H9 (cell line): Measurements from ENCODE around the gene USP35. TPM values are rescaled to one million over a fixed set of nuclear protein-coding genes. Genes with fewer than 3 reads are reported as not detected.

Experiments used
- DNase-seq: peaks from one replicate; pipeline ENCODE4 v3.0.0-alpha.2; 2017
- H2AFZ ChIP-seq: one replicate; pipeline ENCODE4 v1.6.1; 2013; ENCODE audit warnings: mild to moderate bottlenecking, low read length, control low read depth, moderate library complexity
- H2AK5ac ChIP-seq: 2 replicates; pipeline ENCODE4 v1.6.1; 2013; ENCODE audit warnings: low read length, control low read depth, mixed read lengths; ENCODE audit not compliant: insufficient read length
- H2BK120ac ChIP-seq: one replicate; pipeline ENCODE4 v1.6.1; 2013; ENCODE audit warnings: low read depth, mild to moderate bottlenecking, low read length, control low read depth, inconsistent platforms; ENCODE audit not compliant: poor library complexity, severe bottlenecking
- H2BK12ac ChIP-seq: 2 replicates; pipeline ENCODE4 v1.6.1; 2013; ENCODE audit warnings: low read length, control low read depth, mixed read lengths, low read depth; ENCODE audit not compliant: insufficient read length
- H2BK15ac ChIP-seq: 2 replicates; pipeline ENCODE4 v1.6.1; 2013; ENCODE audit warnings: low read depth, low read length, control low read depth
- H2BK20ac ChIP-seq: one replicate; pipeline ENCODE4 v1.6.1; 2013; ENCODE audit warnings: low read depth, mild to moderate bottlenecking, low read length, control low read depth, inconsistent platforms; ENCODE audit not compliant: poor library complexity, severe bottlenecking
- H2BK5ac ChIP-seq: 2 replicates; pipeline ENCODE4 v1.6.1; 2013; ENCODE audit warnings: low read length, control low read depth, mixed read lengths; ENCODE audit not compliant: insufficient read length
- H3K14ac ChIP-seq: 2 replicates; pipeline ENCODE4 v1.6.1; 2013; ENCODE audit warnings: low read length, control low read depth; ENCODE audit not compliant: insufficient read depth
- H3K18ac ChIP-seq: 2 replicates; pipeline ENCODE4 v1.6.1; 2013; ENCODE audit warnings: low read depth, mild to moderate bottlenecking, mixed read lengths, low read length, control low read depth; ENCODE audit not compliant: insufficient read length
- H3K23ac ChIP-seq: 2 replicates; pipeline ENCODE4 v1.6.1; 2013; ENCODE audit warnings: low read length, control low read depth, mixed read lengths, low read depth; ENCODE audit not compliant: insufficient read length
- H3K23me2 ChIP-seq: 2 replicates; pipeline ENCODE4 v1.6.1; 2013; ENCODE audit warnings: low read depth, mild to moderate bottlenecking, mixed read lengths, low read length, control low read depth; ENCODE audit not compliant: insufficient read length, poor library complexity, severe bottlenecking
- H3K27ac ChIP-seq: 2 replicates; pipeline ENCODE4 v1.5.1; 2013; ENCODE audit warnings: low read length, control low read depth, mixed read lengths, low read depth; ENCODE audit not compliant: insufficient read length
- H3K27me3 ChIP-seq: 2 replicates; pipeline ENCODE4 v1.6.1; 2013; ENCODE audit warnings: low read length, control low read depth, inconsistent platforms; ENCODE audit not compliant: insufficient read depth
- H3K4ac ChIP-seq: 2 replicates; pipeline ENCODE4 v1.6.1; 2013; ENCODE audit warnings: low read depth, mild to moderate bottlenecking, control low read depth, inconsistent platforms, low read length, moderate library complexity
- H3K4me1 ChIP-seq: 2 replicates; pipeline ENCODE4 v1.6.1; 2013; ENCODE audit warnings: low read length, control low read depth, inconsistent platforms; ENCODE audit not compliant: insufficient read depth
- H3K4me2 ChIP-seq: 2 replicates; pipeline ENCODE4 v1.6.1; 2013; ENCODE audit warnings: low read length, control low read depth, mixed read lengths; ENCODE audit not compliant: insufficient read length, insufficient read depth
- H3K56ac ChIP-seq: 2 replicates; pipeline ENCODE4 v1.6.1; 2013; ENCODE audit warnings: low read depth, mild to moderate bottlenecking, mixed read lengths, low read length, control low read depth; ENCODE audit not compliant: insufficient read length
- H3K79me1 ChIP-seq: 2 replicates; pipeline ENCODE4 v1.6.1; 2013; ENCODE audit warnings: low read depth, mild to moderate bottlenecking, moderate library complexity, low read length, control low read depth, inconsistent platforms; ENCODE audit not compliant: insufficient read depth, poor library complexity, severe bottlenecking
- H3K79me2 ChIP-seq: 2 replicates; pipeline ENCODE4 v1.6.1; 2013; ENCODE audit warnings: low read length, control low read depth, inconsistent platforms; ENCODE audit not compliant: insufficient read depth
- H3K9ac ChIP-seq: 2 replicates; pipeline ENCODE4 v1.6.1; 2013; ENCODE audit warnings: low read length, control low read depth, mixed read lengths; ENCODE audit not compliant: insufficient read length; ENCODE audit errors: extremely low read depth
- H3K9me3 ChIP-seq: one replicate; pipeline ENCODE4 v1.6.1; 2013; ENCODE audit warnings: low read depth, low read length, inconsistent platforms; ENCODE audit not compliant: control insufficient read depth
- H3T11ph ChIP-seq: one replicate; pipeline ENCODE4 v1.6.1; 2013; ENCODE audit warnings: mild to moderate bottlenecking, low read length, control low read depth, inconsistent platforms
- H4K20me1 ChIP-seq: one replicate; pipeline ENCODE4 v1.6.1; 2013; ENCODE audit not compliant: control insufficient read depth, insufficient read length, insufficient read depth
- H4K5ac ChIP-seq: 2 replicates; pipeline ENCODE4 v1.6.1; 2013; ENCODE audit warnings: low read depth, mild to moderate bottlenecking, mixed read lengths, low read length, control low read depth; ENCODE audit not compliant: insufficient read length
- H4K8ac ChIP-seq: replicated peaks from 2 replicates; pipeline ENCODE4 v1.6.1; 2013; ENCODE audit warnings: low read length, control low read depth, mixed read lengths, low read depth; ENCODE audit not compliant: insufficient read length
- H4K91ac ChIP-seq: 2 replicates; pipeline ENCODE4 v1.6.1; 2013; ENCODE audit warnings: low read depth, mild to moderate bottlenecking, moderate library complexity, mixed read lengths, low read length, control low read depth; ENCODE audit not compliant: insufficient read length
- H3K27ac Mint-ChIP-seq, 3 experiments: 2 replicates in 2 of 3; 3 replicates in 1 of 3; pipeline ENCODE4 v1.8.0; 2020 to 2021; ENCODE audit warnings: mixed read lengths in 3 of 3, mild to moderate bottlenecking in 1 of 3, moderate library complexity in 1 of 3
- H3K27me3 Mint-ChIP-seq: 2 replicates; pipeline ENCODE4 v1.8.0; 2021; ENCODE audit warnings: low read depth, mild to moderate bottlenecking, moderate library complexity, mixed read lengths
- H3K36me3 Mint-ChIP-seq, 3 experiments: 2 replicates in 2 of 3; 3 replicates in 1 of 3; pipeline ENCODE4 v1.8.0; 2020 to 2021; ENCODE audit warnings: low read depth in 3 of 3, mixed read lengths in 3 of 3; ENCODE audit not compliant: insufficient read depth in 1 of 3
- H3K4me1 Mint-ChIP-seq, 2 experiments: 2 replicates each; pipeline ENCODE4 v1.8.0; 2020; ENCODE audit warnings: mixed read lengths in 2 of 2
- H3K4me3 Mint-ChIP-seq, 2 experiments: 2 replicates in 1 of 2; 3 replicates in 1 of 2; pipeline ENCODE4 v1.8.0; 2020 to 2021; ENCODE audit warnings: mild to moderate bottlenecking in 2 of 2, mixed read lengths in 2 of 2, moderate library complexity in 1 of 2
- H3K9me3 Mint-ChIP-seq, 2 experiments: 2 replicates in 1 of 2; 3 replicates in 1 of 2; pipeline ENCODE4 v1.8.0; 2020; ENCODE audit warnings: mild to moderate bottlenecking in 2 of 2, mixed read lengths in 2 of 2, moderate library complexity in 1 of 2
- CTCF ChIP-seq: fragments of 200-600 bp; sonication (generic); conservative IDR thresholded peaks from 3 replicates; pipeline ENCODE4 v1.8.0; 2021; ENCODE audit warnings: antibody characterized with exemption, mild to moderate bottlenecking
- WGBS: extraction: QIAGEN DNeasy Blood & Tissue Kit; methylation state at CpG from one replicate; pipeline ENCODE4 v1.1.7; 2013; ENCODE audit warnings: missing lambda C conversion rate, low lambda C conversion rate, mixed read lengths; ENCODE audit not compliant: insufficient read length; ENCODE audit errors: extremely low coverage; 5-methylcytosine and 5-hydroxymethylcytosine counted together
- total RNA-seq: library from RNA; stranded (reverse); gene quantifications from 2 replicates; pipeline ENCODE4 v1.2.1, GENCODE V29; 2021

Gene USP35
- total RNA-seq, 1 experiment from 2014 or later: 6.8 TPM

GRCh38 chr11:78158987-78159652 lies 29.6 kb upstream of the USP35 start:
- Histone ChIP-seq H4K8ac (no peak overlapping the region), H3K27ac (no peak overlapping the region), H2AK5ac (no peak overlapping the region), H2BK15ac (no peak overlapping the region), H3K79me1 (no peaks in the 10 kb centered on the region), H3K4me1 (no peaks in the 10 kb centered on the region), H2AFZ (no peak overlapping the region), H4K91ac (no peak overlapping the region), H2BK20ac (no peak overlapping the region), H2BK120ac (no peak overlapping the region), H3K4me2 (no peak overlapping the region), H2BK12ac (no peak overlapping the region), H3K18ac (no peak overlapping the region), H2BK5ac (no peak overlapping the region), H3K23ac (no peak overlapping the region), H4K20me1 (no peaks in the 10 kb centered on the region), H3K56ac (no peak overlapping the region), H3K4ac (no peak overlapping the region), H4K5ac (no peak overlapping the region), H3K27me3 (no peaks in the 10 kb centered on the region), H3K14ac (no peak overlapping the region), H3K79me2 (no peaks in the 10 kb centered on the region), H3T11ph (no peak overlapping the region), H3K9me3 (no peaks in the 10 kb centered on the region), H3K9ac (no peak overlapping the region), H3K23me2 (no peaks in the 10 kb centered on the region)
- Mint-ChIP-seq H3K36me3 (no peaks in the 10 kb centered on the region), H3K27ac (peak overlapping the region in 1 of 3 experiments; percentile 80; a peak in 1 of 7 replicates), H3K4me1 (no peaks in the 10 kb centered on the region), H3K4me3 (no peak overlapping the region), H3K9me3 (no peaks in the 10 kb centered on the region; a peak in 1 of 5 replicates), H3K27me3 (peaks cover 4% of the 10 kb centered on the region)
- TF ChIP-seq CTCF: no peak
- no peak for DNase-seq
- WGBS: no CpG with 5 or more reads among the region's 6 CpGs
